Middle frontal gyrus (tissue), 1 donor: ENCODE results near the gene TM7SF2.

Experiments used
- DNase-seq: peaks from one replicate; pipeline ENCODE4 v3.0.0-alpha.2; 2015; ENCODE audit warnings: low spot score; ENCODE audit errors: extremely low spot score

Gene TM7SF2

DNA sequence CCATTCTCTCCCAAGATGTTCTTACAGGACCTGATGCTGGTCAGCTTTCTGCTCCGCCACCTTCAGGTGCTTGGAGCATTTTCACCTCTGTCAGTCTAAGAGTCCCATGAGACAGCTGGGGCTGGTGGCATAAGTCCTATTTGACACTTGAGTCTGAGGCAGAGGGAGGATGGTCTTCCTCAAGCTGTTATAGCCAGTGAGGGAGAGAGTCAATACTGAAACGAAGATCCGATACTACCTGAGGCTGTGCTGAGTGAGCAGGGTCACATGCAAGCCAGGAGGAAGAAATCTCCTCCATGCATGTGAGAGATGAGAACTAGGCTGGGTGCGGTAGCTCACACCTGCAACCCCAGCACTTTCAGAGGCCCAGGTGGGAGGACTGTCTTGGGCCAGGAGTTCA, 22.1 kb upstream of the TM7SF2 start:
- DNase-seq, result no peak

DNA sequence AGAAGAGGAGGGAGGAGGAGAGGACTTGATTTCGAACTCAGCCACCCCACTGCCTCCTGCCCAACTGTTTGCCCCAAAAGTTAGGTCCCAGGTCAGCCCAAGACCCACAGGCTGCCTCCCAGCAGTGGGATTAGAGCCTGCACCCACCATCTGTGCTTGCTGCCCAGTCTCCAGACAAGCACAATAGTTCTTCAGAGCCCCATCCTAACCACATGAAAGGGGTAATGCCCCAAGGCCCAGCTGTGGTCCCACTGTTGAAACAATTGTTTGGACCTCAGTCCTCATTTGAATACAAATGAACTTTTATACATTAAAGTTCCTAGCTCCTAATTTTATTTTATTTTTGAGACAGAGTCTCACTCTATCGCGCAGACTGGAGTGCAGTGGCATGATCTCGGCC, 21.0 kb upstream of the TM7SF2 start:
- peak; percentile 31 for DNase-seq

DNA sequence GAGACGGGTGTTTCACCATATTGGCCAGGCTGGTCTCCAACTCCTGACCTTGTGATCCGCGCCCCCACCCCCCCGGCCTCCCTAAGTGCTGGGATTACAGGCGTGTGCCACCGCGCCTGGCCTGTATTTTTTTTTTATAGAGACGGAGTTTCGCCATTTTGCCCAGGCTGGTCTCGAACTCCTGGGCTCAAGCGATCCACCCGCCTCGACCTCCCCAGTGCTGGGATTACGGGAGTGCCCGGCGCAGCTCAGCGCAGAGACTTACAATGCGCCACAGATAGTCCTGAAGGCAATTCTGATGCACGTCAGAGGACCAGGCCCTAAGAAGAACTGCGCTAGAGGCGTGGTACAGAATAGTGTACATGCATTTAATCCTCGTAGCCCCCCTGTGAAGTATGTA, 16.2 kb upstream of the TM7SF2 start:
- no peak for DNase-seq

DNA sequence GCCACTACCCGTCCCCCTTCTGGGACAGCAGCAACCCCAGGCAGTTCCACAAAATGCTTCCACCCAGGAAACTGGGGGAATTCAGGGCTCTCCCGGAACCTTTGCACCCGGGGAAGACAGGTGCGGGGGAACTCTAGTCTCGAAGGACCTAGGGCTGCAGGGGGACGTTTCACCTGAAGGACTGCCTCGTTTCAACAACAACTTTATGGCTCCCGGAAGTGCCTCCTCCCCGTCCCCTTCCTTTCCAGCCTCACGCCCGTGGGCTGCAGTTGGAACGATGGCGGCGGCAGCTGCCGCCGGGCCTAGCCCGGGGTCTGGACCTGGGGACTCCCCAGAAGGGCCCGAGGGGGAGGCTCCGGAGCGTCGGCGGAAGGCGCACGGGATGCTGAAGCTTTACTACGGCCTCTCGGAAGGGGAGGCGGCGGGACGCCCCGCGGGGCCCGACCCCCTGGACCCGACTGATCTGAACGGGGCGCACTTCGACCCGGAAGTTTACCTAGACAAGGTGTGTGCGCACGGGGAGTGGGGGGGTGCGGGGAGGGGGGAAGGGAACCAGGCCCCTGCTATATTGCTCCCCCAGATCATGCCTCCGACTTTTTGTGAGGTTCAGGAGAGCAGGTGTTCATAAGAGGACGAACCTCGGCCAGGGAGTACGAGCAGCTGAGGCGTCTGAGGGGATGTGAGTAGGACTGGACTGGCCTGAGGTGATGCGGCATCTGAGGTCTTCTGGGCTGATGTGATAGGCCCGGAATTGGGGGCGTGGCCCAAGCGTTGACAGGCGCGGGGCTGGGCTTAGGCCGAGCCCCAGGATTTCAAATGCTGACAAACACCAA, 15.5 kb upstream of the TM7SF2 start, which contains the start of gene VPS51:
Gene VPS51, plus strand, starts transcription at position 241 of the 833 bp plus-strand sequence. Its CDS starts 37 bp downstream, at position 278.
- DNase-seq, result peak; percentile 78

DNA sequence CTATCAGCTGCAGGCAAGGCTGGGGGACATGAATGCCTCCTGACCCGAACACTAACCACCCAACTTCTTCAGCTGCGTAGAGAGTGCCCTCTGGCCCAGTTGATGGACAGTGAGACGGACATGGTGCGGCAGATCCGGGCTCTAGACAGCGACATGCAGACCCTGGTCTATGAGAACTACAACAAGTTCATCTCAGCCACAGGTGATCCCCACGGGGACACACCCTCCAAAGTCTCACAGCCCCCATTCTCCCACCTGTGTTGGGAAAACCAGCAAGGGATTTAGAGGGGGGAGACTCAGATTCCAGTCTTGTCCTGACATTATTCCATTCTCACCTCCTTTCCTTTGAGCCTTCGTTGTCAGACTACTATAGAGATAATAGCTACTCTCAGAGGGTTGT, 14.7 kb upstream of the TM7SF2 start:
- no peak for DNase-seq

DNA sequence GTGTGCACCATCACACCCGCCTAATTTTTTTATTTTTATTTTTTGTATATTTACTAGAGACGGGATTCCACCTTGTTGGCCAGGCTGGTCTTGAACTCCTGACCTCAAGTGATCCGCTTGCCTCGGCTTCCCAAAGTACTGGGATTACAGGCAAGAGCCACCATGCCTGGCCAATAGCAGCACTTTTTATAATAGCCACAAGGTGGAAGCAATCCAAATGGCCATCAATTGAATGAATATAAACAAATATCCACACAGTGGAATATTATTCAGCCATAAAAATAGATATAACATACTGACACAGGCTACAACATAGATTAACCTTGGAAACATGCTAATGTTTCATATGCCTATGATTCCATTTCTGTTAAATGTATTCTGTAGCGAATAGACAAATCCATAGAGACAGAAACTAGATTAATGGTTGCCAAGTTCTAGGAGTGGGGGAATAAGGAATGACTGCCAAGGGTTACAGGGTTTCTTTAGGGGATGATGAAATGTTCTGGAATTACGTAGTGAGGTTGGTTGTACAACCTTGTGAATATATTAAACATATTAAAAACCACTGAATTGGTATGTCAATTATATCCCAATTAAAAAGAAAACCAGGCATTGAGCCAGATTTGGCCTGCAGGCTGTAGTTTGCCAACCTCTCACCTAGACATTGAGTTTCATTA, 10.9 kb upstream of the TM7SF2 start:
- no peak for DNase-seq

DNA sequence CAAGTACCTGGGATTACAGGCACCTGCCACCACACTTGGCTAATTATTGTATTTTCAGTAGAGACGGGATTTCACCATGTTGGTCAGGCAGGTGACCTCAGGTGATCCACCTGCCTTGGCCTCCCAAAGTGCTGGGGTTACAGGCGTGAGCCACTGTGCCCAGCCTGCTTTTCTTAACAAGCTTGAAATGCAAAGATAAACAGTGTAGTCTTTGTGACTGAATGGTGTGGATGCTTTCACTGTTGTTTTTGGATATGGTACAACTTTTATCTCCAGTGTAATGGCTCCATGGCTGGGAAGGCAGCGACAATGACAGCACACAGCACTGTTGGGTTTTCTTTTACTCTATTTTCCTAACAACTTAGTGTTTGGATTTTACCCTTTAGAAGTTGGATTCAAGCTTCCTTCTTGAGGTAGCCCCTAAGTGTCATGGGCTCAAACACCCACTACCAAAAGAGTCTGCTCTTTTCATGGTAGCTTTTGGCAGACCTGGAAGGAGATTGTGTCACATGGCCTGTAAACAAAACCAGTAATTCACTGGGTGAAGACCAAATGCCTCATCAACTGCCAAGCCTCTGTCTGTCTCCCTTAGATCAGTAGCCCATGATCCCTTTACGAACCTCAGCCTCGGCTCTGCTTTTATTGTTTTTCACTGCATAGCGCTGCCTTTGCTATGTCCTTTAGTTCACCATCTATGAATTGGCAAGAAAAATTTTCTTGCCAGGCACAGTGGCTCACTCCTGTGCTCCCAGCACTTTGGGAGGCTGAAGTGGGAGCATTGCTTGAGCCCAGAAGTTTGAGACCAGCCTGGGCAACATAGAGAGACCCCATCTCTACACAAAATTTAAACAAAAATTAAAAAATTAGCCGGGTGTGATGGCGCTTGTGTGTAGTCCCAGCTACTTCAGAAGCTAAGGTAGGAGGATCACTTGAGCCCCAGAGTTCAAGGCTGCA, 9.3 kb upstream of the TM7SF2 start:
- DNase-seq, result no peak

DNA sequence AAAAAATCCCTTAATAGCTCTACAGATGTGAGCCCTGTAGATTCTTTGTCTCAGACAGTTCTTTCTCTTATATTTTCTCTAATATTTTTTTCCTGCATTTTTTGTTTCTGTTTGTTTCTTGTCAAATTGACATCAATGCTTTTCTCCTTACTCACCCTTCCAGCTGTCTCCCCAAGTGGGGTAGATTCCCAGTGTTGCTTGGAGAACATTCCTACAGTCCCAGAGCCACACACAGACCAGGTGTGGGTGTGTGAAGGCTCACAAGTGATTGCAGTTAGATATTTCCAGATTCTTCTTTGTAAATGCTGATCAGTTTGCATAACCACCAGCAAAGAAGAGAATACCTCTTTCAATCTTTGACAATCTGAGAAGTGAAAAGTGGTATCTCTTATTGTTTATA, 8.2 kb upstream of the TM7SF2 start:
- DNase-seq, result no peak

DNA sequence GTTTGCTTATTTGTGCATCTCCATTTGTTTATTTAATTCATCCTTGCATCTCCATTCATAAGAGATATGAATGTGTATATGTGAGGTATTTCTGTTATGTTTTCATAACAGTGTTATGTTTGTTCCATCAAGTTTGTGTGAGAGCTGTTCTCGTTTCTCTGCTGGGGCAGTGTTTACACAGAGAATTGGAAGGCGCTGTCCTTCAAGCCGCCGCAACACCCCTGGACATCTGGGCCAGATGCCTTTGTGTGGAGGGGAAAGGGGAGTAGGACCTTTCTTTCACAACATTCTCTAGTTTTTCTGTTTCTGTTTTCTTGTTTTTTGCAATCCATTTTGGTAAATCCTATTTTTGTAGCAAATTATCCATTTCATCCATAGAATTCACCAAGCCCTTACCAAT, 7.0 kb upstream of the TM7SF2 start:
- no peak for DNase-seq

DNA sequence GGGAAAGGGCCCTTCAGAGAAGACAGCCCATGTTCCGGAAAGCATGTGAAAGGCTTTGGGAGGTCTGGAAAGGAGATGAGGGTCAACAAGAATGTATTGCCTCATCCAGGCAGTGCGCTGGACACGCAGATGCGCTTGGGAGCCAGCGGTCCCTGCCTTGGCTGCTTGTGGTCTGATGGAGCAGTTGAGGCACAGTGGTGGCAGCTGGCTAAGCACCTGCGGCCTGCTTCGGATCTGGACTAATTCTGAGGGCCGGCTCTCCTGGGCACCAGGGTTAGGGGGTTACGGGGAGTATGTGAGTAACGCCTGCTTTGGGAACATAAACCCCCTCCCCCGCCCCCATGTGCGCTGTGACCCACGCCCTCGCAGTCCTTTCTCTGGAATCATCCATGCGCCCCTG, 4.6 kb upstream of the TM7SF2 start:
- no peak for DNase-seq

DNA sequence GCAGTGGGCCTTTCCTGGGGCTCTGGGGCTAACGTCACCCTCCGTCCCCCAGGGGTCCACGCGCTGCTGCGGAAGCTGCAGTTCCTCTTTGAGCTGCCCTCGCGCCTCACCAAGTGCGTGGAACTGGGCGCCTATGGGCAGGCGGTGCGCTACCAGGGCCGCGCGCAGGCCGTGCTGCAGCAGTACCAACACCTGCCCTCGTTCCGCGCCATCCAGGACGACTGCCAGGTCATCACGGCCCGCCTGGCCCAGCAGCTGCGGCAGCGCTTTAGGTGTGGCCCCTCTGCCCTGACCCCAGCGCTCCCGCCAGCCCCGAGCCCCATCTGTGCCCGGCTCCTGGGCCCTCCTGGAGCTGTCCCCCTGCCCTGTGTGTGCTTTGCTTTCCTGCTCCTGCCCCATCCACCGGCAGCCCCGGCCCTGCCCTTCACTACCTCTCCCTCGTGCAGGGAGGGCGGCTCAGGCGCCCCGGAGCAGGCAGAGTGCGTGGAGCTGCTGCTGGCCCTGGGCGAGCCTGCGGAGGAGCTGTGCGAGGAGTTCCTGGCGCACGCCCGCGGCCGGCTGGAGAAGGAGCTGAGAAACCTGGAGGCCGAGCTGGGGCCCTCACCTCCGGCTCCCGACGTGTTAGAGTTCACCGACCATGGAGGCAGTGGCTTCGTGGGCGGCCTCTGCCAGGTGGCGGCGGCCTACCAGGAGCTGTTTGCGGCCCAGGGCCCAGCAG, 3.8 kb upstream of the TM7SF2 start:
- DNase-seq, result no peak

DNA sequence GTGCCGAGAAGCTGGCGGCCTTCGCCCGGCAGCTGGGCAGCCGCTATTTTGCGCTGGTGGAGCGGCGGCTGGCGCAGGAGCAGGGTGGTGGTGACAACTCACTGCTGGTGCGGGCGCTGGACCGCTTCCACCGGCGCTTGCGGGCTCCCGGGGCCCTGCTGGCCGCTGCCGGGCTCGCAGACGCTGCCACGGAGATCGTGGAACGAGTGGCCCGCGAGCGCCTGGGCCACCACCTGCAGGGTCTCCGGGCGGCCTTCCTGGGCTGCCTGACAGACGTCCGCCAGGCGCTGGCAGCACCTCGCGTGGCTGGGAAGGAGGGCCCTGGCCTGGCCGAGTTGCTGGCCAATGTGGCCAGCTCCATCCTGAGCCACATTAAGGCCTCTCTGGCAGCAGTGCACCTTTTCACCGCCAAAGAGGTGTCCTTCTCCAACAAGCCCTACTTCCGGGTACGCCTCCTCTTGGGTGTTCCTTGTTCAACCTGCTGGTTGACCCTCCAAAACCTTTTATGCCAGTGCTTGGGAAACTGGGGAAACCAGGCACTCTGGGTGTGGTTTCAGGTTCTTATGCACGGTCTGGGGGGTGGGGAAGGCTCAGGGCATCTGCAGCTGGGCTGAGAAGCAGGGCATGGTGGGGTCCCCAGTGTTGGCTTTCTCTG, 3.1 kb upstream of the TM7SF2 start:
- DNase-seq, result no peak

DNA sequence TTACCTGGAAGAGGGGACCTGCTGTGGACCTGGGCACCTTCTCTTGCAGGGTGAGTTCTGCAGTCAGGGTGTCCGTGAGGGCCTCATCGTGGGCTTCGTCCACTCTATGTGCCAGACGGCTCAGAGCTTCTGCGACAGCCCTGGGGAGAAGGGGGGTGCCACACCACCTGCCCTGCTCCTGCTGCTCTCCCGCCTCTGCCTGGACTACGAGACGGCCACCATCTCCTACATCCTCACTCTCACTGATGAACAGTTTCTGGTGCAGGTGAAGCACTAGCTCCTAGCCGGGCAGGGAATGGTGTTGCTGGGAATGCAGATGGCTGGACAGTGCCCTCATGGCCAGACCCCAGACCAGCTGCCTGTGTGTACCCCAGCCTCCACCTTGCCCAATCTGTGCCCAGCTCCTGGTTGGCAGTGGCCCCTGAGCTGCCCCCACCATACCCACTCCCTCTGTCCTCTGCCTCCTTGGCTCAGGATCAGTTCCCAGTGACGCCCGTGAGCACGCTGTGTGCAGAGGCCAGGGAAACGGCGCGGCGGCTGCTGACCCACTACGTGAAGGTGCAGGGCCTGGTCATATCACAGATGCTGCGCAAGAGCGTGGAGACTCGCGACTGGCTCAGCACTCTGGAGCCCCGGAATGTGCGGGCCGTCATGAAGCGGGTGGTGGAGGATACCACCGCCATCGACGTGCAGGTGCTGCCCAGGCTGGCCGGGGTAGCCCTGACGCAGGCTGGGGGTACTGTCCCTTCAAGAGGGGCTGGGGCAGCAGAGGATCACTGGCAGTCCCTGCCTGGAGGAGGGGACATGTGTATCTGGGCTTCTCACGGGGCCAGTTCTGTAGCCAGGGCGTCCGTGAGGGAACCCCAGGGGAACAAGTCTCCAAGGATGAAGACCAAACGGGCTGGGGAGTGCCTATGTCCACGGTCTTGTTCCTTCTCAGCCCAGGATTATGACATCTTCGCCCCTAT, 2.2 kb upstream of the TM7SF2 start:
- DNase-seq, result no peak

DNA sequence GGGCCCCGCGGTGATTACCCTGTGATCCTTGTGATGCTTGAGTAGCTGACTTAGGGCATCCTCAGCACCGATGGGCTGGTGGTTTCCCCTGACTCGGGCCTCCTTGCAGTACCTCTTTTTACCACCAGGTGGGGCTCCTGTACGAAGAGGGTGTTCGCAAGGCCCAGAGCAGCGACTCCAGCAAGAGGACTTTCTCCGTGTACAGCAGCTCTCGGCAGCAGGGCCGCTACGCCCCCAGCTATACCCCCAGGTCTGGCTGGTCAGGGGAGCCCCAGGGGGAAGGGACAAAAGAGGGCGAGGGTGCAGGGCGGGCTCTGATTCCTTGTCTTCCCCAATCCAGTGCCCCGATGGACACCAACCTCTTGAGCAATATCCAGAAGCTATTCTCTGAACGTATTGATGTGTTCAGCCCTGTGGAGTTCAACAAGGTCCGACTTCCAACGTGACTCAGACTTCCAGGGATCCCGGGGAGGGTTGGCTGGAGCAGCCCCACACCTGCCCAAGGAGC, 1.3 kb upstream of the TM7SF2 start:
- DNase-seq, result peak; percentile 81

DNA sequence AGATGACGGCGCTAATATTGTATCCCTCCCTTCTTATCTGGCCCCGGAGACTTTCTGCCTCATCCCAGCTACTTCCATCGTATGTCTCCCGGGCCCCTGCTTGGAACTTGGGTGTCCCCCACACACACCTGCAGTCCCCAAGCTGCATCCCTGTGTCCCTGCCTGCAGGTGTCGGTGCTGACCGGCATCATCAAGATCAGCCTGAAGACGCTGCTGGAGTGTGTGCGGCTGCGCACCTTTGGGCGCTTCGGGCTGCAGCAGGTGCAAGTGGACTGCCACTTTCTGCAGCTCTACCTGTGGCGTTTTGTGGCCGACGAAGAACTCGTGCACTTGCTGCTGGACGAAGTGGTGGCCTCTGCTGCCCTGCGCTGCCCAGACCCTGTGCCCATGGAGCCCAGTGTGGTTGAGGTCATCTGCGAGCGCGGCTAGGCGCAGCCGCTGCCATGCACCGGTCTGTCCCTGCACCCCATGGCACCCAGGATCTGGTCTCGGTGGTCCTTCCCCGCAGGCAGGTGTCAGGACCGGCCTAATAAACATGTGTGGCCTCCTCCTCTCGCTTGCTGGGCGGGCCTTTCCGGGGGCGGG, 421 bp upstream of the TM7SF2 start:
- no peak for DNase-seq

DNA sequence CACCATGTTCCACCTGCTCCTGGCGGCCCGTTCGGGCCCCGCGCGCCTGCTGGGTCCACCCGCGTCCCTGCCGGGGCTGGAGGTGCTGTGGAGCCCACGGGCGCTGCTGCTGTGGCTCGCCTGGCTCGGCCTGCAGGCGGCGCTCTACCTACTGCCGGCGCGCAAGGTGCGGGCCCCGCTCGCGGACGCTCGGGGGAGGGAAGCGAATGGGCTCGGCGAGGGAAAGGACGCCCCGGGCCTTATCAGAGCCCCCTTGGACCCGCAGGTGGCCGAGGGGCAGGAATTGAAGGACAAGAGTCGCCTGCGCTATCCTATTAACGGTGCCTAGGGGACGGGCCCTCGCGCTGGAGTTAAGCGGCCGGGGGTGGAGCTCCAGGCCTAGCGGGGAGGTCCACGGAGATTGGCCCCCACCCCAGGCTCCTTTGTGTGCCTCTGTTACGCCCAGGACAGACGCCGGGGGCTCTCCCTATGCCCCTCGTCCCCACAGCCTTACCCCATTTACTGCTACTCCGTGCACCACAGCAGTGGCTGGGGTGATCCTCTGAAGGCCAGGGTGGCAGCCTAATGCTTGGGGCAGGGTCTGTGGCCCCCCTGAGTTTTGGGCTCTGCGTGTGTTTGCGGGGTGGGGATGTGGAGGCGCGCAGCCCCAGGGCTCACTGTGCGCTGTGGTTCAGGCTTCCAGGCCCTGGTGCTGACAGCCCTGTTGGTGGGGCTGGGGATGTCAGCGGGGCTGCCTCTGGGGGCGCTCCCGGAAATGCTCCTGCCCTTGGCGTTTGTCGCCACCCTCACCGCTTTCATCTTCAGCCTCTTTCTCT, 1.1 kb downstream of the TM7SF2 start:
- no peak for DNase-seq

DNA sequence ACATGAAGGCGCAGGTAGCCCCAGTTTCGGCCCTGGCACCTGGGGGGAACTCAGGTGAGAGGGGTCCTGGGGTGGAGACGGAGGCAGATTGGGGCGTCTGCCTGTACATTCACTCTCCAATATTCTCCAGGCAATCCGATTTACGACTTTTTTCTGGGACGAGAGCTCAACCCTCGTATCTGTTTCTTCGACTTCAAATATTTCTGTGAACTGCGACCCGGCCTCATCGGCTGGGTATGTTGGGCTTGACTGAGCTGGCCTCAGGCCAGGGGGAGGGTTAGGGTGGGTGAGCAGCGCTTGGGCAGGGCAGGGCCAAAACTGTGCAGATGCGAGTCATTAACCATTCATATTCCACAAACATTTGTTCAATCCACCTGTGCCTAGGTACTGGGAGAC, 1.7 kb downstream of the TM7SF2 start:
- no peak for DNase-seq

DNA sequence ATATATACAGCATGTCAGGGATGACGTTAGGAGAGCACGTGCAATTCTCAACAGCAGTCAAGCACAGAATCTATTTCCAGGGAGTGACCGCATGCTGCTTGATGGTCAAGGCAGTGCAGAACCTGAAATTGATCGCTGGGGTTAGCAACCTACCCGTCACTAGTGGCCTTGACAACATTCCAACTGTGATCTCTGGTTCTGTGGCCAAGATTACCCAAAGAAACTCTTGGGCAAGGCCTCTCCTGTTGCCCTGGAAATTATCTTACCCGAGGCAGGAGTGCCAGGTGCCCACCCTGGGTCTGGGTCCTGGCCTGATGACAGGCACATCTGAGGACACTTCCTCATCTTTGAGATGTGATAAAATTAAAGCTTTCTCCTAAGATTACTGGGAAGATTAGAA, 2.2 kb downstream of the TM7SF2 start:
- DNase-seq, result no peak
